ENCODE results near the gene CCDC80.
"Not testable (repeated sequence)": the region's sequence is repeated elsewhere in the genome, so short reads cannot be mapped to it uniquely, and the experiment has no call there.

CCDC80 gene

GRCh38 chr3:112640930-112641801 lies at the start of gene CCDC80:
TSS of gene CCDC80 (minus strand) at chr3:112641143. CDS start at chr3:112639905, 1,238 bp downstream.
- peak; percentile 25 for DNase-seq (ENCODE audit: low spot score)

- no peak for DNase-seq (ENCODE audit: low spot score)
Observed at GRCh38 chr3:112689989-112690388, 49.0 kb upstream of the CCDC80 start.

- no peak for DNase-seq (ENCODE audit: low spot score)
Observed at GRCh38 chr3:112689385-112689784, 48.4 kb upstream of the CCDC80 start.

GRCh38 chr3:112688819-112689218 lies 47.9 kb upstream of the CCDC80 start:
- no peak for DNase-seq (ENCODE audit: low spot score)

- DNase-seq (ENCODE audit: low spot score): no peak
Observed at GRCh38 chr3:112688085-112688769, 47.3 kb upstream of the CCDC80 start.

- no peak for DNase-seq (ENCODE audit: low spot score)
Observed at GRCh38 chr3:112687616-112688015, 46.7 kb upstream of the CCDC80 start.

- DNase-seq (ENCODE audit: low spot score): no peak
Observed at GRCh38 chr3:112687211-112687610, 46.3 kb upstream of the CCDC80 start.

GRCh38 chr3:112685956-112686799 lies 45.2 kb upstream of the CCDC80 start:
- DNase-seq (ENCODE audit: low spot score): no peak

GRCh38 chr3:112685420-112685819 lies 44.5 kb upstream of the CCDC80 start:
- DNase-seq (ENCODE audit: low spot score): no peak

- DNase-seq (ENCODE audit: low spot score): no peak
Observed at GRCh38 chr3:112682361-112682760, 41.4 kb upstream of the CCDC80 start.

- no peak for DNase-seq (ENCODE audit: low spot score)
Observed at GRCh38 chr3:112681822-112682325, 40.9 kb upstream of the CCDC80 start.

GRCh38 chr3:112676659-112677234 lies 35.8 kb upstream of the CCDC80 start:
- DNase-seq (ENCODE audit: low spot score): peak; percentile 78

GRCh38 chr3:112675943-112676535 lies 35.1 kb upstream of the CCDC80 start:
- DNase-seq (ENCODE audit: low spot score): peak; percentile 4

- no peak for DNase-seq (ENCODE audit: low spot score)
Observed at GRCh38 chr3:112675349-112675748, 34.4 kb upstream of the CCDC80 start.

GRCh38 chr3:112672716-112673541 lies 32.0 kb upstream of the CCDC80 start:
- no peak for DNase-seq (ENCODE audit: low spot score)

GRCh38 chr3:112671930-112672715 lies 31.2 kb upstream of the CCDC80 start:
- no peak for DNase-seq (ENCODE audit: low spot score)

GRCh38 chr3:112670824-112671223 lies 29.9 kb upstream of the CCDC80 start:
- DNase-seq (ENCODE audit: low spot score): no peak

GRCh38 chr3:112667599-112667998 lies 26.7 kb upstream of the CCDC80 start:
- no peak for DNase-seq (ENCODE audit: low spot score)

- not testable (repeated sequence) for DNase-seq (ENCODE audit: low spot score)
Observed at GRCh38 chr3:112665009-112665408, 24.1 kb upstream of the CCDC80 start.

- no peak for DNase-seq (ENCODE audit: low spot score)
Observed at GRCh38 chr3:112656043-112656442, 15.1 kb upstream of the CCDC80 start.
